SK-N-SH (cell line): ENCODE measurements around the gene PPP1R1B. TPM values are rescaled to one million over a fixed set of nuclear protein-coding genes. Genes with fewer than 3 reads are reported as not detected.

Experiments
- CTCF ChIA-PET: fragments of 300-600, 350-600 bp; formaldehyde crosslinking; extraction: SDS; loops from one replicate; lab custom pipeline; 2021; lab: Yijun Ruan, JAX
- POLR2A ChIA-PET: fragments of 350-600 bp; sonication (Branson Sonifier 250); formaldehyde crosslinking; extraction: SDS; loops from one replicate; lab custom pipeline; 2020; ENCODE audit warnings: antibody characterized with exemption, inconsistent platforms; lab: Yijun Ruan, JAX
- DNase-seq: peaks from one replicate; pipeline ENCODE4 v3.0.0; 2012
- H2AFZ ChIP-seq: fragments of 200-600 bp; sonication (generic); 2 replicates; pipeline ENCODE4 v1.8.1; 2016; ENCODE audit warnings: antibody characterized with exemption, mild to moderate bottlenecking, low read depth
- H3F3A ChIP-seq: fragments of 200-600 bp; sonication (generic); replicated peaks from 2 replicates; pipeline ENCODE3; 2016; ENCODE audit warnings: antibody characterized with exemption, mild to moderate bottlenecking; ENCODE audit not compliant: insufficient read depth
- H3K27ac ChIP-seq, 2 experiments: fragments of 200-500 bp in 1 of 2; fragments of 200-600 bp in 1 of 2; sonication (Bioruptor generic) in 1 of 2; sonication (generic), shearing (Covaris generic) in 1 of 2; 2 replicates each; pipeline versions ENCODE4 v1.5.1 to v1.6.1; 2014 to 2016; ENCODE audit warnings: low read depth in 2 of 2, inconsistent platforms in 1 of 2, low read length in 1 of 2, mild to moderate bottlenecking in 1 of 2, mixed read lengths in 1 of 2
- H3K27me3 ChIP-seq: fragments of 200-600 bp; sonication (generic), shearing (Covaris generic); 2 replicates; pipeline ENCODE4 v1.6.1; 2016; ENCODE audit warnings: mixed run types; ENCODE audit not compliant: insufficient read depth
- H3K36me3 ChIP-seq, 2 experiments: fragments of 200-500 bp in 1 of 2; fragments of 200-600 bp in 1 of 2; sonication (Bioruptor generic) in 1 of 2; sonication (generic) in 1 of 2; replicated peaks in 1 of 2; 2 replicates each; pipeline versions ENCODE3 to v1.5.1; 2014 to 2016; ENCODE audit warnings: low read length in 1 of 2, mild to moderate bottlenecking in 1 of 2; ENCODE audit not compliant: insufficient read depth in 2 of 2, control insufficient read depth in 1 of 2
- H3K4me1 ChIP-seq, 2 experiments: fragments of 200-500 bp in 1 of 2; fragments of 200-600 bp in 1 of 2; sonication (Bioruptor generic) in 1 of 2; sonication (generic), shearing (Covaris generic) in 1 of 2; 2 replicates each; pipeline versions ENCODE4 v1.5.1 to v1.6.1; 2014 to 2016; ENCODE audit warnings: low read depth in 1 of 2, low read length in 1 of 2, mixed run types in 1 of 2; ENCODE audit not compliant: insufficient read depth in 2 of 2, control insufficient read depth in 1 of 2
- H3K4me2 ChIP-seq: fragments of 200-600 bp; sonication (generic), shearing (Covaris generic); 2 replicates; pipeline ENCODE4 v1.6.1; 2017; ENCODE audit warnings: mixed run types
- H3K4me3 ChIP-seq, 2 experiments: fragments of 200-500 bp in 1 of 2; fragments of 200-600 bp in 1 of 2; sonication (Bioruptor generic) in 1 of 2; sonication (generic), shearing (Covaris generic) in 1 of 2; 2 replicates each; pipeline versions ENCODE4 v1.5.1 to v1.8.1; 2014 to 2016; ENCODE audit warnings: low read depth in 2 of 2, inconsistent platforms in 1 of 2, low read length in 1 of 2, mild to moderate bottlenecking in 1 of 2, mixed read lengths in 1 of 2, moderate library complexity in 1 of 2
- H3K79me2 ChIP-seq: fragments of 200-600 bp; sonication (generic); 2 replicates; pipeline ENCODE4 v1.8.1; 2017; ENCODE audit warnings: mild to moderate bottlenecking; ENCODE audit not compliant: insufficient read depth
- H3K9ac ChIP-seq: fragments of 200-600 bp; sonication (generic); 2 replicates; pipeline ENCODE4 v1.6.1; 2017; ENCODE audit warnings: mixed run types
- H3K9me2 ChIP-seq: fragments of 200-600 bp; sonication (generic); 2 replicates; pipeline ENCODE4 v1.6.1; 2017; ENCODE audit warnings: mixed run types
- H3K9me3 ChIP-seq: fragments of 200-600 bp; sonication (generic); 2 replicates; pipeline ENCODE4 v1.6.1; 2017; ENCODE audit warnings: mixed run types, mild to moderate bottlenecking, moderate library complexity
- H4K20me1 ChIP-seq: fragments of 200-600 bp; sonication (generic); 2 replicates; pipeline ENCODE4 v1.6.1; 2017; ENCODE audit warnings: mild to moderate bottlenecking, mixed run types; ENCODE audit not compliant: insufficient read depth
- CHD2 ChIP-seq: fragments of 150-350 bp; IDR thresholded peaks from 2 replicates; pipeline ENCODE4 v1.6.1; 2018; ENCODE audit warnings: low read length; ENCODE audit not compliant: partially characterized antibody
- EP300 ChIP-seq, 2 experiments: IDR thresholded peaks; 2 replicates each; pipeline versions ENCODE4 v1.4.0 to v1.6.1; 2012; ENCODE audit warnings: borderline replicate concordance in 1 of 2, low read depth in 1 of 2, low read length in 1 of 2
- FOSL2 ChIP-seq: IDR thresholded peaks from 2 replicates; pipeline ENCODE4 v1.4.0; 2012; ENCODE audit warnings: low read depth, mild to moderate bottlenecking, moderate library complexity, borderline replicate concordance
- FOXJ3 ChIP-seq: sonication (generic); formaldehyde crosslinking; IDR thresholded peaks from 2 replicates; pipeline ENCODE4 v1.5.1; 2020; ENCODE audit warnings: mild to moderate bottlenecking, missing genetic modification reagents
- FOXM1 ChIP-seq: IDR thresholded peaks from 2 replicates; pipeline ENCODE4 v1.4.0; 2012; ENCODE audit warnings: low read depth, mild to moderate bottlenecking
- IRF3 ChIP-seq: fragments of 150-350 bp; IDR thresholded peaks from 2 replicates; pipeline ENCODE4 v1.6.1; 2016; ENCODE audit warnings: mild to moderate bottlenecking, low read depth, low read length
- JUND ChIP-seq: IDR thresholded peaks from 2 replicates; pipeline ENCODE4 v1.4.0; 2012
- MAX ChIP-seq: IDR thresholded peaks from 2 replicates; pipeline ENCODE4 v1.4.0; 2012; ENCODE audit warnings: low read depth
- MEF2A ChIP-seq: IDR thresholded peaks from 2 replicates; pipeline ENCODE4 v1.4.0; 2012; ENCODE audit warnings: low read depth, borderline replicate concordance
- PBX3 ChIP-seq: IDR thresholded peaks from 2 replicates; pipeline ENCODE4; 2012
- POLR2AphosphoS5 ChIP-seq: IDR thresholded peaks from 2 replicates; pipeline ENCODE4 v1.6.1; 2012; ENCODE audit warnings: low read depth, low read length
- RAD21 ChIP-seq: IDR thresholded peaks from 2 replicates; pipeline ENCODE4 v1.6.1; 2012; ENCODE audit warnings: mild to moderate bottlenecking, low read length
- RCOR1 ChIP-seq: fragments of 150-350 bp; IDR thresholded peaks from 2 replicates; pipeline ENCODE4 v1.6.1; 2017; ENCODE audit warnings: antibody characterized with exemption, low read length
- REST ChIP-seq: IDR thresholded peaks from 2 replicates; pipeline ENCODE4 v1.6.1; 2012; ENCODE audit warnings: mild to moderate bottlenecking, low read depth, low read length, moderate library complexity
- SIN3A ChIP-seq: IDR thresholded peaks from 2 replicates; pipeline ENCODE4 v1.6.1; 2012; ENCODE audit warnings: low read depth, mild to moderate bottlenecking, low read length, moderate library complexity, borderline replicate concordance
- SMC3 ChIP-seq: IDR thresholded peaks from 2 replicates; pipeline ENCODE4 v1.6.1; 2012; ENCODE audit warnings: low read depth, low read length, improper control_type of control experiment
- TCF12 ChIP-seq: IDR thresholded peaks from 2 replicates; pipeline ENCODE4 v1.4.0; 2012
- USF1 ChIP-seq: IDR thresholded peaks from 2 replicates; pipeline ENCODE4 v1.4.0; 2012; ENCODE audit warnings: low read depth, borderline replicate concordance
- YY1 ChIP-seq: IDR thresholded peaks from 2 replicates; pipeline ENCODE4 v1.4.0; 2012; ENCODE audit warnings: low read depth, mild to moderate bottlenecking
- WGBS: methylation state at CpG from one replicate; pipeline ENCODE4 v1.1.6; 2017; ENCODE audit warnings: low lambda C conversion rate; 5-methylcytosine and 5-hydroxymethylcytosine counted together
- polyA plus RNA-seq, 3 experiments: library from polyadenylated mRNA; depleted of rRNA; stranded (reverse); fragments of >200 nt; gene quantifications; 2 replicates each; pipeline ENCODE4 v1.2.3, GENCODE V29; 2012

The PPP1R1B gene
- polyA plus RNA-seq, 1 of the 3 experiments (the other 2 are of a cell fraction) = 0.07 TPM

- no peak overlapping the region for H3K27ac ChIP-seq
- H3K79me2 ChIP-seq = no peaks in the 10 kb centered on the region
- no peaks in the 10 kb centered on the region for H3K9me3 ChIP-seq
- WGBS = 53% methylated on average over 10 of the region's 10 CpGs
- ChIA-PET CTCF (interaction anchor here (0.6 to 17.4 kb wide), 11 partner anchors 6 to 395 kb away, joined by 3 to 483 read pairs (median 11); partner anchors contain the start of genes NEUROD2, PNMT, PPP1R1B and STARD3), POLR2A (interaction anchor here (0.5 kb wide), 1 partner anchor 164 kb away, joined by 3 read pairs; no protein-coding TSS in a partner anchor)
- no peak overlapping the region for H3K9ac ChIP-seq
- no peak overlapping the region for H3K4me2 ChIP-seq
- no peak for DNase-seq
- peaks cover 41% of the 10 kb centered on the region for H3K27me3 ChIP-seq
- TF ChIP-seq FOXM1 = no peak
- TF ChIP-seq JUND = no peak
- TF ChIP-seq TCF12 = no peak
- no peak for TF ChIP-seq MEF2A
- no peak for TF ChIP-seq USF1
- no peak for TF ChIP-seq FOXJ3
- TF ChIP-seq RCOR1 = no peak
- TF ChIP-seq RAD21 = no peak
- TF ChIP-seq EP300 (IDR thresholded peaks at IDR 0.05; ENCODE audit: borderline replicate concordance in 1 of 2, low read depth in 1 of 2, low read length in 1 of 2) = no peak
- TF ChIP-seq CHD2 = no peak
- TF ChIP-seq PBX3 = no peak
- TF ChIP-seq MAX = no peak
- no peak for TF ChIP-seq SIN3A
- no peak for TF ChIP-seq SMC3
- TF ChIP-seq, all 33 proteins: peak for 0
- H3K9me2 ChIP-seq = no peaks in the 10 kb centered on the region
- no peaks in the 10 kb centered on the region for H3F3A ChIP-seq
- H3K4me1 ChIP-seq = peaks cover 0 to 2% of the 10 kb centered on the region in 2 experiments; a peak in 1 of 4 replicates
- no peak overlapping the region for H2AFZ ChIP-seq
- H3K36me3 ChIP-seq = no peaks in the 10 kb centered on the region
- no peaks in the 10 kb centered on the region for H4K20me1 ChIP-seq
- no peak overlapping the region for H3K4me3 ChIP-seq
Observed at GRCh38 chr17:39628655-39629493, 2.1 kb downstream of the PPP1R1B start.

- Histone ChIP-seq H4K20me1 (no peaks in the 10 kb centered on the region), H3K9me3 (no peaks in the 10 kb centered on the region), H3K79me2 (no peaks in the 10 kb centered on the region), H3K4me2 (no peak overlapping the region), H3K27ac (no peak overlapping the region), H3K4me3 (no peak overlapping the region), H3K9me2 (no peaks in the 10 kb centered on the region), H3K36me3 (no peaks in the 10 kb centered on the region), H3K4me1 (peaks cover 0 to 2% of the 10 kb centered on the region in 2 experiments; a peak in 1 of 4 replicates), H2AFZ (no peak overlapping the region), H3K27me3 (peaks cover 41% of the 10 kb centered on the region), H3K9ac (no peak overlapping the region), H3F3A (no peaks in the 10 kb centered on the region)
- ChIA-PET CTCF (interaction anchor here (2.1 to 17.4 kb wide), 4 partner anchors 7 to 74 kb away, joined by 8 to 483 read pairs (median 306); partner anchors contain the start of genes PNMT, PPP1R1B and TCAP), POLR2A (no interaction called here)
- WGBS = 86% methylated on average over 2 of the region's 3 CpGs
- no peak for DNase-seq
- TF ChIP-seq YY1 (no peak), REST (no peak), TCF12 (no peak), POLR2AphosphoS5 (no peak), MEF2A (no peak), RCOR1 (no peak), IRF3 (no peak), FOSL2 (no peak)
Observed at GRCh38 chr17:39629494-39629880, 2.7 kb downstream of the PPP1R1B start.
